ENCODE measurements around the gene EPHX1. TPM values are rescaled to one million over a fixed set of nuclear protein-coding genes. Genes with fewer than 3 reads are reported as not detected.

Gene EPHX1
- total and polyA plus RNA-seq, 7 donors = 19.4 to 209 (median 95.8) TPM

GRCh38 chr1:225825078-225825477 lies 15.2 kb downstream of the EPHX1 start:
- 65 to 79% (median 66%) methylated on average over 6 of the region's 6 CpGs for WGBS, 3 donors
- no peak overlapping the region for H3K4me3 ChIP-seq
- no peak overlapping the region for H3K27ac ChIP-seq
- TF ChIP-seq CTCF (IDR thresholded peaks at IDR 0.05) = no peak
- peaks cover 42% of the 10 kb centered on the region for H3K4me1 ChIP-seq
- no peaks in the 10 kb centered on the region for H3K27me3 ChIP-seq (ENCODE audit: insufficient read depth in 3 of 3, low read length in 2 of 3)
- no peak for ATAC-seq
- peak in 1 of 2 donors; percentile 36 for DNase-seq
- H3K9me3 ChIP-seq = no peaks in the 10 kb centered on the region
- peaks cover 0 to 20% of the 10 kb centered on the region in 2 donors for H3K36me3 ChIP-seq (ENCODE audit: insufficient read depth in 1 of 2, low read depth in 1 of 2)
- intact Hi-C loops (cut with DNase I) = no loop called here

DNA sequence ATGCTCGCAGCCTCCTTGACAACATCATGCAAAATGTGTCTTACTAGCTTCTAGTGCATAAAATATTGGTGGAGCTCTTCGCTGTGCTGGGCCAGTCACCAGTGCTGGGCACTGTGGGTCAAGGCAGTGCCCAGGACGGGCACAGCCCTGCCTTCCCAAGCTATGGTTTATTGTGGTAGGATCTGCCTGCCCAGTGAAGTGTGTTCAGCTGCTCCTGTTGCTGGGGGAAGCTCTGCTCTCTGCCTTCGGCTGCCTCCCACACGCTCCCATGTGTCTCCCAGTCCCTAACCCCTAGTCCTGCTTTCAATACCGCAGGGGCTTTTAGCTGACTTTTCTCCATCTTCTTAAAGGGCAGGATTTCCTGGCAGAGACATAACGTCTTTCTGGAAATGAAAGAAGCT lies 15.7 kb downstream of the EPHX1 start:
- Histone ChIP-seq H3K27me3 (ENCODE audit: insufficient read depth in 3 of 3, low read length in 2 of 3) (no peaks in the 10 kb centered on the region), H3K36me3 (ENCODE audit: insufficient read depth in 1 of 2, low read depth in 1 of 2) (peaks cover 0 to 25% of the 10 kb centered on the region in 2 donors), H3K4me3 (no peak overlapping the region), H3K27ac (peak overlapping the region; percentile 36), H3K4me1 (peaks cover 42% of the 10 kb centered on the region), H3K9me3 (no peaks in the 10 kb centered on the region)
- intact Hi-C loops (cut with DNase I) = no loop called here
- peak in 1 of 2 donors; percentile 35 for DNase-seq
- 68 to 73% (median 70%) methylated on average over 7 of the region's 7 CpGs for WGBS, 3 donors
- peak in 1 of 4 donors; percentile 10 for ATAC-seq
- no peak for TF ChIP-seq CTCF (IDR thresholded peaks at IDR 0.05)

- intact Hi-C loops (cut with DNase I) = no loop called here
- Histone ChIP-seq H3K9me3 (no peaks in the 10 kb centered on the region), H3K36me3 (ENCODE audit: insufficient read depth in 1 of 2, low read depth in 1 of 2) (peaks cover 0 to 40% of the 10 kb centered on the region in 2 donors), H3K4me1 (peaks cover 40% of the 10 kb centered on the region), H3K4me3 (no peak overlapping the region), H3K27me3 (ENCODE audit: insufficient read depth in 3 of 3, low read length in 2 of 3) (no peaks in the 10 kb centered on the region), H3K27ac (no peak overlapping the region)
- peak in 1 of 2 donors; percentile 13 for DNase-seq
- WGBS, 3 donors = 79 to 97% (median 80%) methylated on average over 8 of the region's 8 CpGs
- TF ChIP-seq CTCF (IDR thresholded peaks at IDR 0.05) = no peak
- ATAC-seq = no peak
Measured at GRCh38 chr1:225827076-225827475, 17.2 kb downstream of the EPHX1 start.

DNA sequence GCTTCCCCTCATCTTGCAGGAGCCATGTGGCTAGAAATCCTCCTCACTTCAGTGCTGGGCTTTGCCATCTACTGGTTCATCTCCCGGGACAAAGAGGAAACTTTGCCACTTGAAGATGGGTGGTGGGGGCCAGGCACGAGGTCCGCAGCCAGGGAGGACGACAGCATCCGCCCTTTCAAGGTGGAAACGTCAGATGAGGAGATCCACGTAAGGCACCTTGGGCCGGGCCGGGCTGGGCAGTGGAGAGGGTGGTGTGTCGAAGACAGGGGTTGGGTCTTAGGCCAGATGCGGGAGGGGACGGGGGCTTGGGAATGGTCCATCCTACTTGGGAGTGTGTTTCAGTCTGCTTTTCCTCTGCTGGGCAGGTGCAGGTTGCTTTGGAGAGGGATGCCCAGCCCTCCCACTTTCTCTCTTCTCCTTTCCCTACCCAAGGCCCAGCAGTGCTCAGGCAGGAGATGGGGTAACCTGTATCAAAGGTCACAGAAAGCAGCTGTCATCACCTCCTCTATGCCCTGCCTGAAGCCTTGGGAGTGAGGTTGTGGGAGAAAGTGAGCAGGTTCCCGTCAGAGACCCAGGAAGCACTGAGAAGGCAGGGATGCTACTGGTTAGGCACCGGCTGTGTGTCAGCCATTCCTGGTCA lies 18.9 kb downstream of the EPHX1 start:
- no peak for ATAC-seq
- H3K27ac ChIP-seq = no peak overlapping the region
- DNase-seq = peak in 1 of 2 donors; percentile 38
- intact Hi-C loops (cut with DNase I) = no loop called here
- H3K27me3 ChIP-seq (ENCODE audit: insufficient read depth in 3 of 3, low read length in 2 of 3) = no peaks in the 10 kb centered on the region
- H3K9me3 ChIP-seq = no peaks in the 10 kb centered on the region
- H3K4me3 ChIP-seq = no peak overlapping the region
- peaks cover 27% of the 10 kb centered on the region for H3K4me1 ChIP-seq
- 93 to 98% (median 94%) methylated on average over 12 to 14 of the region's 14 CpGs for WGBS, 3 donors
- H3K36me3 ChIP-seq (ENCODE audit: insufficient read depth in 1 of 2, low read depth in 1 of 2) = peaks cover 2 to 56% of the 10 kb centered on the region in 2 donors
- no peak for TF ChIP-seq CTCF (IDR thresholded peaks at IDR 0.05)

- Histone ChIP-seq H3K27me3 (ENCODE audit: insufficient read depth in 3 of 3, low read length in 2 of 3) (no peaks in the 10 kb centered on the region), H3K9me3 (no peaks in the 10 kb centered on the region), H3K27ac (no peak overlapping the region), H3K36me3 (ENCODE audit: insufficient read depth in 1 of 2, low read depth in 1 of 2) (peaks cover 2 to 59% of the 10 kb centered on the region in 2 donors), H3K4me3 (no peak overlapping the region), H3K4me1 (peaks cover 14% of the 10 kb centered on the region)
- DNase-seq (no peak), ATAC-seq (no peak)
- intact Hi-C loops (cut with DNase I) = no loop called here
- TF ChIP-seq CTCF (IDR thresholded peaks at IDR 0.05) = no peak
- WGBS, 3 donors = 96 to 97% (median 96%) methylated on average over 6 of the region's 6 CpGs
Measured at GRCh38 chr1:225830841-225831240, 20.9 kb downstream of the EPHX1 start.
